ENCODE measurements around the gene C6orf136.
"Not testable (repeated sequence)": the region's sequence is repeated elsewhere in the genome, so short reads cannot be mapped to it uniquely, and the experiment has no call there.

Gene C6orf136

GRCh38 chr6:30615958-30616810 is 30.7 kb upstream of the C6orf136 start:
- DNase-seq, result peak; percentile 78

DNA sequence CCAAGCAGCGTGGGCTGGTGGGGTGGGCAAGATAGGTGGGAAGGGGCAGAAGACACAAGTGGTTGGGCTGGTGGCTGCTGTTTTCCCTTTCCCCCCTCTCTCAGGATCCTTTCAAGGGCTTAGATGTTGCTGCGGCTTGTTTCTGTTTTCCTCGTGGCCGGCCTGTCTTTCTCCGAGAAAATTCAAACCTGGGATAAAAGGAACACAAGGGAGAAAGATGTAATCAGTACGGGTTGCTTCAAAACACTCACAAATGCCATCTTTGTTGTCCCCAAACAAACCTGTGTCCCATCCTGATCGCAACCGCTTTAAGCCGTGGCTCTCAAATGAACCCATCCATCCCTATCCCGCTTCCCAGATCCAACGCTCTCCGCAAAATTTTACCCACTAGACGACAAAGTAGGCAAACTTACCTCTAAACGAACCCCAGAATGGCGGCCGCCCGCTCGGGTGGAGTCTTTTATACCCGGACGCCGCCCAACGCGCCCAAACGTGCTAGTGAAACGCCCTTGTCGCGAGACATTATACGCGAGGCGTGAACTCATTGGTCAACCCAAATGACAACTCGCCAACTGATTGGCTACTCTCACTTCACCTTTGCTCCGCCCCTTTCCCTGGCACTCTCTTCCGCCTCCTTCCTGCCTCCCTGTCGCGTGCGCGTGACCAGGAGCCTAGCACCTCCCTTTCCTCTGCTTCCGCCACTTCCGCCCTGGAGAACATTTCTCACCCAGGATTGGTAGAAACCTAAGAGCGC is 29.9 kb upstream of the C6orf136 start, which contains the start of gene PPP1R10:
Gene PPP1R10, minus strand, starts transcription at position 433 of the 754 bp plus-strand sequence. CDS start 7,299 bp downstream, outside the sequence.
- DNase-seq, result peak; percentile 100

GRCh38 chr6:30617565-30618269 is 29.2 kb upstream of the C6orf136 start, which contains the start of gene MRPS18B:
TSS of gene MRPS18B (plus strand) at chr6:30617840. CDS start at chr6:30617866, 26 bp downstream.
- DNase-seq, result peak; percentile 99

- peak; percentile 12 for DNase-seq
Observed at GRCh38 chr6:30618270-30618797, 28.6 kb upstream of the C6orf136 start.

GRCh38 chr6:30619561-30619960 is 27.4 kb upstream of the C6orf136 start:
- no peak for DNase-seq

GRCh38 chr6:30625511-30625910 is 21.4 kb upstream of the C6orf136 start:
- no peak for DNase-seq

DNA sequence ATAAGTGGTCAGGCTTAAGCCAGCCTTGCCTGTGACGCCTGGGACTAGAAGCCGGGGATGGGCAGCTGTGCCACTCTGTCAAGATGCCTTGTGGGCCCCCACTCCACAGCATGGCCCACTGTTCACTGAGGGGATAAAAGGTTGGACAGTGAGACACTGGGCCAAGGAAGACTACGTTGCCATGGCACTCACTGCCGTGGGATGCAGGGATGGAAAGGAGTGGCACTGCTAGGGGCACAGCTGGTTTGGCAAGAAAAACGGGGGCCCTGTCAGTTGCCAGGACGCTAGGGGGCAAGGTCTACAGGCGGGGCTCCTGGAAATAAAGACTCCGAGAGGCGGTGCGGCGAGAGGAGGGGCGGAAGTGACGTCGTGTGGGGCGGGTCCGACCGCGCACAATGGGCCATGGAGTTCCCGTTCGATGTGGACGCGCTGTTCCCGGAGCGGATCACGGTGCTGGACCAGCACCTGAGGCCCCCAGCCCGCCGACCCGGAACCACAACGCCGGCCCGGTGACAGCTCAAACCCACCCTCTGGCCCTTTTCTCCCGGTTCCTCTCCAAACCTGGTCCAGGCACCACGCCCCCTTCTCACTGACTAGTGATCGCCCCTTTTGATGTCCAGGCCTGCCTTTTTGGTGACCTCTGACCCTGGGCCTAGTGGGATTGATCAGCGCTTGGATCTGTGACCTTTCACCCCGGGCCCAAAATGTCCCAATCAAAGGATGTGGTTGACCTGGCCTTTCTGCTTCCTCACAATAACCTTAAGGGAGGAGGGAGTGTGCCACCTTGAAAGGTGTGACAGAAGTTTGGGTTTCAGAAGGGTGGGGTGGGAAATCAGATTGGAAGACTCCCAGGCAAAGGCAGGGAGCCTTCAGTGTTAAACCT is 20.2 kb upstream of the C6orf136 start, which contains the start of gene ATAT1:
Gene ATAT1, plus strand, starts transcription at position 391 of the 883 bp plus-strand sequence.
- DNase-seq, result peak; percentile 93

DNA sequence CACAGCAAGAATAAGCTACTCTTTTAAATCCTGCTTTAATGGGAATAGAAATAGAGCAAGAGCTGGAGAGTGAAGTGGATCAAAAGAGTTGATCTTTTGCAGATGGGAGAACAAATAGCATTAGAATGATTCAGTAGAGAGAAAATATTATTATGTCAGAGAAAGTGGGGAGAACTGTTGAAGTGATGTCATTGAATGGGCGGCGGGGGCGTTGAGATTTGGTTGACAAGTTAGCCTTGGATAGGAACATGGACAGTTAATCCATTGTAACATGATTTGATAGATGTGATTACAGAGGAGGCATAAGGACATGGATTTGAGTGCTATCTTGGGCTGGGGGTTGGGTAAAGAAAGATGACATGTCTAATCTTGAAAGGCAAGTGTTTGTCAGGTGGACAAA is 11.1 kb upstream of the C6orf136 start:
- no peak for DNase-seq

- DNase-seq, result no peak
Observed at GRCh38 chr6:30640481-30640880, 6.5 kb upstream of the C6orf136 start.

DNA sequence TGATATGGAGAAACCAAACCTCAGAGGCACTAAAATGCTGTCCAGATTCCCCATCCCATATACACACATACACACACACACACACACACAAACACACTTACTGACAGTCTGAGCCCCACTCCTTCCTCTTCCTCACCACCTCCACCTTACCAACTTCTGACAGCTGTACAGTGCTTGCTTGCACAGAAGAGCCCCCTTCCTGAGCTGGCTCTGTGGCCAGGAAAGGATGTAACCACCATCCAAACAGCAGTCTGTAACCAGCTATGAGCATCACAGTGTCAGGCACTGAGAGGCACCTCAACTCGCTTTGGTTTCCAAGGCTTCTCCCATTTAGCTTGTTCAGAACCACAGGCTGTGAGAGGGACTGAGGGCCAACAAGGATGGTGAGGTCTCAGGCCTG is 5.9 kb upstream of the C6orf136 start:
- no peak for DNase-seq

- no peak for DNase-seq
Observed at GRCh38 chr6:30643656-30644055, 3.3 kb upstream of the C6orf136 start.

- DNase-seq, result no peak
Observed at GRCh38 chr6:30644769-30645168, 2.2 kb upstream of the C6orf136 start.

GRCh38 chr6:30645989-30646388 is 944 bp upstream of the C6orf136 start:
- DNase-seq, result no peak

- peak; percentile 76 for DNase-seq
Observed at GRCh38 chr6:30647242-30648116, 546 bp downstream of the C6orf136 start.

DNA sequence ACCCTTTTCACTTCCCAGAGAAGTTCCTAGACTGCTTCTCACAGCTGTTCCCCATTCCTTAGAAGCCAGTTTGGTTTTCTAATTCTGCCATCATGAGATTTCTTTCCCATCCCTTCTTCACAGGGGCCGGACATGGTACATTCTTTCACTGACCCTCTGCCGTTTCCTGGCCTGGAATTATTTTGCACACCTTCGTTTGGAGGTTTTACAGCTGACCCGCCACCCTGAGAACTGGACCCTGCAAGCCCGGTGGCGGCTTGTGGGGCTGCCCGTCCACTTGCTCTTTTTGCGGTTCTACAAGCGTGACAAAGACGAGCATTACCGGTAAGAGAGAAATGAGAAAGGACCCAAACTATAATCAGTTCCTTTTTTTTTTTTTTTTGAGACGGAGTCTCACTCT is 4.2 kb downstream of the C6orf136 start:
- no peak for DNase-seq

DNA sequence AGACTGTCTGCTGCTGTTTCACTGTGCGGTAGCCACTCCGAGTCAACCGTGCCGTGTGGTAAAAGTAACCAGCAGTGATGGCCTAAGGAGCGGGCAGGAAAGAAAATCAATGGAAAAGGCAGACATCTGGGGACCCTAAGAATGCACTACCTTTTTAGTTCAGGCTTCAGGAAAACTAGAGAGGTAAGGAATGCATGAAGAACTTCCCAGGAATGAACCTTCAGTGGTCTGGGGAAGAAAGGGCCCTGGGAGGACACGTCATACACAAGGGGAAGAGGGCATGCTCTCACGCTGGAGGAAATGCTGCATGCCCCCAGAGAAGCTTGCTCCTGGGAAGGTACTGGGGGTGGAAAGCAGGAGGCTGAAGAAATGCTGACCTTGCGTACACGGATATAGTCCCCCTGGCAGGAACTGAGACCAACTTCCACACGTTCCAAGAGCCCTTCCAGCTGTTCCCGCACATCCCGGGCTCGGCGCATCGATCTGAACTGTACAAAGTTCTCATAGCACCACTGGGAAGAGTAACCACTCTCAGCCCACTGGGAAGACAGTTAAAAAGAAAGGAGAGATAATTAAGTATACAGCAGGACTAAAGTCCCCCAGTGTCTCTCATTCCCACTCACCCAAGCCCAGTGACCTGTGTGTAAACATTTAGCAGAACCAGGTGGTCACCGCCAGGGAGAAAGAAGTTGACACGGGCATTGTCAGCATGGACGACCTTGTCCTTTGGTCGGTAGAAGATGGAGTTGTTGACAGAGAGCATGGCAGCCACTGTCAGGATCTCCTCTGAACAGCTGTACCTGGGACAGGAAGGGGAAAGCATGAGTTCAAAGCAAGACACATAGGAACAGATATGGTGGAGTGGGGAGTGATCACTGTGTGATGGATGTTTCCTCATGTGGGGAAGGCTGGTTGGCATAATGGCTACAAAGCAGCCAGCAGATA is 8.1 kb downstream of the C6orf136 start:
- DNase-seq, result no peak

- no peak for DNase-seq
Observed at GRCh38 chr6:30655743-30656094, 8.8 kb downstream of the C6orf136 start.

DNA sequence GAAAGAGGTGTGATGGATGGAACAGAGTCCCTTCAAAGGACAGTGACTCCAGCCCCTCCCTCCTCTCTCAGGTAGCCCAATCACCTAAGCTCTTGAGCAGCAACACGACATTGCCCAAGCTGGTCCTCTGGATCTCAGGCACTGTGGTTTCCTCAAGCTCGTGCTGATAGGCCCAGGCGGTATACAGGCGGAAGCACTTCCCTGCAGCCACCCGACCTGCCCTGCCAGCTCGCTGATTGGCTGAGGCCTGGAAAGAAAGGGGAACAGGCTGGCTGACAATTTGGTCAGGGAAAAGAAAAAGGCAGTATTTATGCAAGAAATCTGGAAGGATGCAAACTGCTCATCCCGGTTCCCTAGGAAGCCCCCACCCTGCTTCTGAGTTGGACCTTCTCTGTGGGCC is 9.6 kb downstream of the C6orf136 start:
- DNase-seq, result no peak

DNA sequence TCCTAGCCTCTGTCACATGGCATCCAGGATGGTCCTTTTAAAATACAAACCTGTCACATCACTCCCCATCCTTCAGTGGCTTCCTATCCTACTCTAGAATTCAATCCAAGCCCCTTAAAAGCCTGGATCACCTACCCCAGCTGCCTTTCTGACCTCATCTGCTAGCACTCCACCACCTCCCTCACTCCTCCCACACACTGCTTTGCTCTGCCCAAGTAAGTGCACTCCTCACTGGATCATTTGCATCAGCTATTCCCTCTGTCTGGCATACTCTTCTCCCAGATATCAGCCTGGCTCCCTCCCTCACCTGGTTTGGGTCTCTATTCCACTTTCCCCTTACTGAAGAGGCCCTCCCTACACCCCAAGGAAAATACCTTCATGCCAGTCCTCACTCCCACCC is 10.5 kb downstream of the C6orf136 start:
- no peak for DNase-seq

DNA sequence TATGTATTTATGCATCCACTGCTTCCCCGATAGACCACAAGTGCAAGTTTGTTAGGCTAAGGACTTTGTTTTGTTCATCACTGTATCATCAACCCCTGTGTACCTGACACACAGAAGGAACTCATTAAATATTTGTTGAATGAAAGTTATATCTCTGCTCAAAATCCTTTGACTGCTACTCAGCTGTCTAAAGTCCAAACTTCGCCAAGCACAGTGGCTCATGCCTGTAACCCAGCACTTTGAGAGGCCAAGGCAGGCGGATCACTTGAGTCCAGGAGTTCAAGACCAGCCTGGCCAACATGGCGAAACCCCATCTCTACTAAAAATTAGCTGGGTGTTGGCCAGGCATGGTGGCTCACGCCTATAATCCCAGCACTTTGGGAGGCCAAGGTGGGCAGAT is 11.0 kb downstream of the C6orf136 start:
- not testable (repeated sequence) for DNase-seq
